ENCODE data around the gene USP3.

USP3 gene

DNA sequence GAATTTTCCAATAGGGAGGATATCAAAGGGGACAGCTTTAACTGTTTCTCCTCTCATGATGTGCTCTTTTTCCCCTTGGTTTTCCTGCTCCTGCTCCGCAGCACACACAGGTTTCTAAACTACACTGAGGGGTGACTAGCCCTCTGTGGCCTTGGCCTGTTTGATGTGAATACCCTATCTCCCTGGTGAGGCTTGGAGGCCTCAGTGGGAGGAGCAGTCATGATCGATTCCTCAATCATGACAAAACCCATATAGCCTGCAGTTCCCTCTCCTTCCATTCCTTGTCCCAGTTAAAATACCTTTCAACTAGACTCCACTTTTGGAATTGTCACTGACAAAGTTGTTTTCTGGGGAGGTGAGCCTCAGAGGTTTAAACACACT is 24.0 kb upstream of the USP3 start:
- DNase-seq = no peak

DNA sequence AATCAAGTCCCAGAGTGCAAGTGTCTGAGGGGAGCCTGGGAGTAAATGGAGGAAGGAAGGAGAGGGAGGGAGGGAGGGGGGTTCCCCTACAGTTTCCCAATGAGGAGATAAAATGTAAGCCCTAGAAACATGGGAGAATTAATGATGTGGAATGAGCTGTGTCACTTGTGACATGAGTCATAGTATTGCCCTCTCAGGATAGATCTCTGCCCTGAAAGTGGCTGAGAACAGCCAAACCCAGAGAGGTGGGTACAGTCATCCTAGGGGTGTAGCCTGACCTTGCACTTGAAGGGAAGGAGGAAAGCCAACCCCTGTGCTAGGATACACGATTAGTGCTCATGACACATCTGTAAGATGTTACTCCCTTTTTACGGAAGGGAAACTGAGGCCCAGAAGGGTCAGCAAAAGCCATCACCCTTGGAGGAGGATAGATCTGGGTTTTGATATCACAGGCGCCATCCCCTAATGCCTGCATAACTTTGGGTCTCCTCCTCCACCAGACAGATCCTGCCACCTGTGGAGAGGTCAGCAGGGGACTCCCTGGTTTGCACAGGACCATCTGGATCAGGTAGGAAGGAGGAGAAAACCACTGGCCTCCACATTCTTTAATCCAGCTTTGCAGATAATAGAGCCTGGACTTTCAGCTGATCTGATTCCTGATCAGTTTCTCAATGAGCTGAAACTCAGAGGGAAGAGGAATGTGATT is 23.1 kb upstream of the USP3 start:
- no peak for DNase-seq

DNA sequence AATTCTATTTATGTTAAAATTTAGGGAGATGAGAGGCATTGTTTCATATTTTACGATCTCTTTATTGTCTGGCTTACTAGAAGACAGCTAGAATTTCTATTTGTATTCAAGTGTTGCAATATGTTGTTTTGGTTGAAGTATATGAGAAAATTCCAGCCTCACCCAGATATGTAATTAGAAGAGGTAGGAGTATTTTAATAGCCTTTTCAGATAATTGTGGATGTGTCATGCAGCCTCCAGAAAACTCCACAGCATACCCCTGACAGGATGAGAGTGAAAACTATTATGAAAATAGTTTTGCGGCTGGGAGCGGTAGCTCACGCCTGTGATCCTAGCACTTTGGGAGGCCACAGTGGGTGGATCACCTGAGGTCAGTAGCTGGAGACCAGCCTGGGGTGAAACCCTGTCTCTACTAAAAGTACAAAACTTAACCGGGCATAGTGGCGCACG is 21.5 kb upstream of the USP3 start:
- DNase-seq = no peak

DNA sequence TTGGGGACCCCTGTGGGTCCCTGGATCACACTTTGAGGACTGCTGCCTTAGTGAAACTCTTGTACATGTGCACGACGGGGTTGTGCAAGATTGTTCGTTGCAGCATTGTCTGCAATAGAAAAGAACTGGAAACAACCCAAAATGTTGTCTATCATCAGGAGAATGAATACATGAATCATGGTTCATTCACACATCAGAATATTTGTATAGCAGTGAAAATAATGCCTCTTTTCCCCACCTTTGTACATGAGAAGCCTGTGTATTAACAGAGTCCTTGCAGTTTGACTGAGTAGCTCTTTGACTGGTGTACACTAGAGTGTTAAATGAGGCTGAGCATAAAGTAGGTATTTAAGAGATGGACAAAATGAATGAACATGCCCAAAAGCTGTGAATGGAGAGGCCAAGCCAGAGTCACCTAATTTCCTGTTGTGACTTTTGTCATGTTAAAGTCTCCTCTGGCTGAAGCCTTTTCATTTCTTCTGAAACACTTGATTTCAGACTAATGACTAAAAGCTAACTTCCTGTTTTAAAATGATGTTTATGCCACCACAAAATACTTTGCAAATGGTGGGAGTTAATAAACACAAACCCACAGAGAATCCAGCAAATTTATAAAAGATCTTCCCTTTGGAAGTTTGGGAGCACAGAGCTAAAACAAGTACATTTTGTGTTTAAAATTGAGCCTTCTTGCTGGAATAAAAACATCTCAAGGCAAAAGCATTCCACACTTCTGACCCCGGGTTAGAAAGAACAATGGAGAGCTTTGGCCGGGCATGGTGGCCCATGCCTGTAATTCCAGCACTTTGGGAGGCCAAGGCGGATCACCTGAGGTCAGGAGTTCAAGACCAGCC is 20.6 kb upstream of the USP3 start:
- no peak for DNase-seq

DNA sequence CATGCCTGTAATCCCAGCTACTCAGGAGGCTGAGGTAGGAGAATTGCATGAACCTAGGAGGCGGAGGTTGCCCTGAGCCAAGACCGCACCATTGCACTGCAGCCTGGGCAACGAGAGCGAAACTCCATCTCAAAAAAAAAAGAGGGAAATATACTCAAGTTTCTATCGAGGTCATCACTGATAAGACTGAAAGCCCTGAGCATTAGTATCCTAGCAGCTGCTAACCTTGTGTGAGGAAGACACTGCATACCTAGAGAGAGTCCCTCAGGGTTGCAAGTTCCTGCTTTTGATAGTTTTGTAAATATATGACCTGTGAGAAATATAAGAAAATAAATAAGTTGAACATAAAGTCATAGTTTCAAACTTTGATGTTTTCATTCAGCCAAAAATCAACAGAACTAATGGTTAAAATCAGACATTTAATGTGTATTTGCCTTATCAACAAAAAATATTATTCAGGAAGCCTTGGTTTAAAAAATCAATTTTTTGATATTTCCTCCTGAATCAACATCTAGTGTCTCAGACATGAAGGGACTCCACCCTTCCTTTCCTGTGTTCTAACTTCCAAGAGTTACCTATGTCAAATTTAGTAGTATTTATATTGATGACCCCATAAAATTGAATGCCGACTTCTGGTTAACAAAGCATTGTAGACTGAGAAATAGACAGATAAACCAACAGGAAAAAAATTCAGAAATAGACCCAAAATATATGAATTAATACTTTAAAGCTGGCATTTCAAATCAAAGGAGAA is 19.8 kb upstream of the USP3 start:
- DNase-seq = no peak

DNA sequence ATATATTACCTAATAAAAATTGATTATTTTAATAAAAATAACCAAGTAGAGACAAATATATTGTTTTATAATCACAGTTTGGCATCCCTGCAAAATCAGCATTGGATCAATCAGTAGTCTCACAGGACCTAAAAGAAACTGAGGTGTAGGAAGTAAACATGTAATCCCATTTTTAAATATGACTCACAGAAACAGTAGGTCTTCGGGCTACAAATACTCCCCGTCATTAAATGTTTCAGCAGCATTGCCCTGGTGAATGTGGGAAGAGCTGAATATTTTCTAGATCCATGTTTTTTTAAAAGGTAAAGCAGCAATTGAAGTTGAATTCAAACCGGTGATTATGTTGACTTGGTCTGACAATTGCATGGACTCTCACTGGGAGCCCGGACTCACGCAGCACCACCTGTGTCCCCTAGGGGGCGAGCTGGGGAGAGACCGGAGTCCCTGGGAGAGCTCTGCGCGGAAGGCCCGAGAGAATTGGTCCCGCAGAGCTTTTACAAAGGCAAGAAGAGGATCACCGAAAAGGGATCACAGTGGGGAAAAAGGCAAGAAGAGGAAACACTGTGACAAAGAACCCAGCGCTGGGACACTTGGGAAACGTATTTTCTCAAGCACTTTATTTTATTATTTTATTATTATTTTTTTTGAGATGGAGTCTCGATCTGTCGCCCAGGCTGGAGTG is 17.2 kb upstream of the USP3 start:
- peak; percentile 78 for DNase-seq

DNA sequence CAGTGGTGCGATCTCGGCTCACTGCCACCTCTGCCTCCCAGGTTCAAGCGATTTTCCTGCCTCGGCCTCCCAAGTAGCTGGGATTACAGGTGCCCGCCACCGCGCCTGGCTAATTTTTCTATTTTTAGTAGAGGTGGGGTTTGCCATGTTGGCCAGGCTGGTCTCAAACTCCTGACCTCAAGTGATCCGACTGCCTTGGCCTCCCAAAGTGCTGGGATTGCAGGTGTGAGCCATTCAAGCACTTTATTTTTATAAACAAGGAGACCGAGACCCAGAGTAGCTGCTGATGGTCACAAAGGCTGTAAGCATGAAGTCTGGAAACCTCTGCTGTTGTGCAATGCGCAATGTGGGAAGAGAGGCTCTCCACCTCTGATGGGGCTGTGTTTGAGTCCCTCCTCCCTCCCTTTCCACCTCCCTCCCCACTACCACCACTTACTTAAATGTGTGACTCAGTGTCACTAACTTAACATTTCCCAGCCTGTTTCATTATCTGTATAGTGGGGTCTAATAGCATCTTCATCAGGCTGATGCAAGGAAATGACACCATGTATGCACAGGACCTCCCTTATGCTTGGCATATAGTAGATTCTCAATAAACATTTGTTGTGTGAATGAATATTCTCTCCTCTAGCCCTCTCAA is 16.5 kb upstream of the USP3 start:
- peak; percentile 29 for DNase-seq

DNA sequence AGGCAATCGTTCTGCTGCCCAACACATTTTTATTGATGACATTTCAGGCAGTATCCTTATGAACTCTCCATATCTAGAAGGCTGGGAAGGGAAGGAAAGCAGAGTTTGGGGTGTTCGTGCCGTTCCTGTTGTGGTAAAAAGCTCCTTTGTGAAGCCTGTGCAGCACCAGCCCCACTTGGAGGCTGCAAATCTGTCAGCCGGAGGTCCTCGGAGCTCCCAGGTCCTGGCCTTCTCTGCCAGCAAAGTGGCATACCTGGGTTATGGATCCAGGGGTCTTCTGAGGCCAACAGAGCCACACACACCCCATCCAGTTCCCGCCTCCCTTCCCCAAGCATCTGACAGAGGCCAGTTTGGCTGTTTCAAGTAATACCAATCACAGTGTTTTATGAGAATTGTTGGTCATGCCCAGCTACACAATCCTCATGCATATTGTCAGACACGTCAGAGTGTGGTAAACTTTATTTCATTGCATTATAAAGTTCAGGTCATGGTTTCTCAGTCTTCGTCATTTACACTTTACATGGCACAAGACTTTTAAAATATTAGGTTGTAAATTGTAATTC is 15.9 kb upstream of the USP3 start:
- DNase-seq = no peak

DNA sequence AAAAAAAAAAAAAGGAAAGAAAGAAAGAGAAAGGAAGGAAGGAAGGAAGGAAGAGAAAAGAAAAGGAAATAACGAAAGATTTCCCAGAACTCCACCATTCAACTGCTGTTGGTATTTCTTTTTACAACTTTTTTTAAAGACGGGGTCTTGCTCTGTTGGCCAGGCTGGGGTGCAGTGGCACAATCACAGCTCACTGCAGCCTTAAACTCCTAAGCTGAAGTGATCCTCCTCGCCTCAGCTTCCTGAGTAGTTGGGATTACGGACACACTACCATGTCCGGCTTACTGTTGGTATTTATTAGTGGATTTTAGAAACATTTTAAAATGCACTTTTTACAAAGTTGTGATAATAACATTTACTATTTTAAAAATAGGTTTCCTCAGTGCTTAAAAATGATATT is 15.0 kb upstream of the USP3 start:
- no peak for DNase-seq

DNA sequence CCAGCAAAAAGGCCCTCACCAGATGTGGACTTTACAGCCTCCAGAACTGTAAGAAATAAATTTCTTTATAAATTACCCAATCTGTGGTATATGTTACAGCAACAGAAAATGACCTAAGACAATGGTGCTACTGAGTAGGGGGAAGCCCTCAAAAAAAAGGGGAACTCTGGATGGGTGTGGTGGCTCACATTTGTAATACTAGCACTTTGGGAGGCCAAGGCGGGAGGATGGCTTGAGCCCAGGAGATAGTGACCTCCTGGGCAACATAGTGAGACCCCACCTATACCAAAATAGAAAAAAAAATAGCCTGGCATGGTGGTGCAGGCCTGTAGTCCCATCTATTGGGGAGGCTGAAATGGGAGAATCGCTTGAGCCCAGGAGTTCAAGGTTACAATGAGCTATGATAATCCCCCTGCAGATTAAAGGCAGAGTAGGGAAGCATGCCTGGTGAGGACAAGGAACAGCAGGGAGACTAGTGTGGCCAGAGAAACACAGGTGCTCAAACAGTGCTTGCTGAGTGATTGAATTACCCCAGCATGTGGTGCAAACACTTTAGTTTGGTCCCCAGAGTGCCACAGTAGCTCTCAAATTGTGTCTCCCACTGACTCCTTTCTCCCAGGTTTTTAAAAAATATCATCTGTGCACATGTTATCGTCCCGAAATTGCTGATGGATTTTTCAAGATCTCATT is 13.9 kb upstream of the USP3 start:
- no peak for DNase-seq

DNA sequence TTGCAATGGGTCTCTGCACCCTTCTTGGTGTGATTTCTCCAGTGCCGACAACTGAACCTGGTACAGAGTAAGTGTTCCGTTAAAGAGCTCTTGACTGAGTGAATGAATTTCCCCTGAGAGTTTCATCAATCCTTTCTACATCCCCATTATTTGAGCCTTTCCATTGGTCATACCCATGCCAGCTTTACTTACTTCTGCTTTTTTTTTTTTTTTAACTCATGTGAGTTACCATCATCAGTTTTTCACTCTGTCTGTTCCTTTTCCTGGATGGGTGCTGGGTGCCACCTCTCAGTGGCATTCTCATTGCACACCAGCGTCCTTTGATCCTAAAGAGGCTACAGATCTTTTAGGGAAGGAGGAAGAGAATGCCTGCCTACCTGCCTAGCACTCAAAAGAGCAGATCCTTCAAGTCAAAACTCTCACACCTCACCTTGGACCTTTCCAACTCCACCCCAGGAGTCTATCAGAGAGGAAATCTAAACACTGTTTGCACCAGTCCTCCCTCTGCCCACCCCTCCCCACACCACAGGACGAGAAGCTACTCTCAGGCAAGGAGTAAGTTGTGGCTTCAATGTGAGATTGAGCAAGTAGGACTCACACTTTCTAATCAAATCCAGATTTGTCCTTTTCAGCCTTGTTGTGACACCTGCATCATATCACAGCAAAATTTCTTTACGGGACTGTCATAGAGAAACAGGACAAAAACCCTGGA is 13.1 kb upstream of the USP3 start:
- DNase-seq = peak; percentile 34

DNA sequence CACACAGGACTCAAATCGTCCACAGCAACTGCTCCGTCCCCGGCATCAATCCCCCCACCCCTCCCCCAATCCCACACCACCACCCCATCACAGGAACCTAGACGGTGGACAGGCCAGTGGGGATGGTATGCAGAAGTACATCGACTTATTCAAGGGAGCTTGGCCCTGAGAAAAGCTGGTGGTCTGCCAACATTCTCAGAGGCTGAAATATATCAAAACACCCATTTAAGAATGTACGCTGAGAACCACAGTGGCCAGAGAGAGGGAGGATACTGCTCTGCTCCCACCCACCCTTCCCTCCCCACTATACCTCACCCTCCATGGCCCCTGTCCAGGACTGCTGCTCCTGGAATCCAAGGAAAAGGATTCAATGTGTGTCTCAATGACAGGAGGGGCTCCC is 12.4 kb upstream of the USP3 start:
- DNase-seq = no peak

DNA sequence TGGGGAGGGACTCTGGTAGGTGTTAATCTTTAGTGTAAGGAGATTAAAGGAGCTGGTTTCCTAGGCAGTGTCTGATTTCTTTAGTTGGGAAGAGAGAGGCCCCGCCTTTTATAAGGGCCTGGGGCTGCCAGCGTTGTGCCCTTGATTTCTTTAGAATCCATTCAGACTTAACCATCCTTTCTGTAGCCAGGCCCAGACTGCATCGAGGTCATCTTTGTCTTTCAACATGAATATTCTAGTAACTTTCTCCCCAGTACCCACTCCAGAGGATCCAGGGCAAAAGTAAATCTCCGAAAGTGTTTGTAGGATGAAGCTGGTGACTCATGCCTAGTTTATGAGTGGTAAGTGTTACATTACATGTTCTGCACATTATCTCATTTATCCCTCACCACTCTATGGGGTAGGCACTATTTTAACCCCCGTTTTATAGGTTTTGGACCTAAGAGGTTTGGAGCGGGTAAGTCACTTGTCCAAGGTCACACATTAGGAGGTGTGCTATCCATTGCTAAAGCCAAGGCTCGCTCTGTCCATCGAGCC is 11.8 kb upstream of the USP3 start:
- no peak for DNase-seq

DNA sequence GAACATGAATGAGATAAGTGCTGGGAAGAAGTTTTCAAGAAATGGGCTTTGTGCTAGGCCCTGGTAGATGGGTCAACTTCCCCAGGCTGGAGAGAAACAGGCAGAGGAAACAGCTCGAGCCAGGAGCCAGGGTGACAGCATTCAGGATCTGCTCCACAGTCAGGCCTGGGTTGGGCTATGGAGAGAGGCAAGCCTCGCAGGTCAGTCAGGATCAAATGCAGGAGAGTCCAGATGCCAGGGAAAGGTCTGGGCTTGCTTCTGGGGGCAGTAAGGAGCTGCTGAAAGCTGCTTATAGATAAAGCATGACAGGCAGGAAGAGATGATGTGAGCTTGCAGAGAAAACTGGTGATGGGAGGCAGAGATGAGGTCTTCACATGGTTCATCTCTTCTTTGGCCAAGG is 11.0 kb upstream of the USP3 start:
- no peak for DNase-seq

DNA sequence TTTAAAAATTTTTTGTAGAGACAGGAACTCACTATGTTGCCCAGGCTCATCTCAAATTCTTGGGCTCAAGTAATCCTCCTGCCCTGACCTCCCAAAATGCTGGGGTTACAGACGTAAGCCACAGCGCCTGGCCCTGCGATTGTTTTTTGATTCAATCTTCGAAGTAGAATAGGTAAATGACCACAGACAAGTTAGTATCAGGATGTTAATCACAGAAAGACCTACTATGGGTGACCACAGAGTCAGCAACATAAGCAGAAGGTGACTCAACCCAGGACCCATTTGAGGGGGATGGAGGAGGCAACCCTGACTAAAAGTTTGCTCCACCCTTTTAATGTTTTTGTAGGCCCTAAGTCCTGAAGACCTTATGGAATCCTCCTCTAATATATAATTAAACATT is 10.0 kb upstream of the USP3 start:
- peak; percentile 29 for DNase-seq

DNA sequence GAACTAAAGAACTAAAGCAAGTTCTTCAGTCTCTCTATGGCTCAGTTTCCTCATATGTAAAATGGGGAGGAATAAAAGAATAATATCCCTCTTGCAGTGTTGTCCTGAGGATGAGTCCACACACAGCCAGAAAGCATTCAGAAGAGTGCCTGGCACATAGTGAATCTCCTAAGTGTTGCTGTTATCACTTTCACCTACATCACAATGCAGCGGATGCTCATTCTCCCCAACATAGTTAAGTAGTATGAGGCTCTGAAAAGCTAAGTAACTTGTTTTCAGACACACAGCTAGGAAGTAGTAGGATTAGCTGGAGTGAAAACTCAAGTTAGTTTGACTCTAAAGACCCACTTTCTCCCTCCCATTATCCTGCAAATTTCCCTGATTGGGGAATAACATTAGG is 9.1 kb upstream of the USP3 start:
- DNase-seq = no peak

DNA sequence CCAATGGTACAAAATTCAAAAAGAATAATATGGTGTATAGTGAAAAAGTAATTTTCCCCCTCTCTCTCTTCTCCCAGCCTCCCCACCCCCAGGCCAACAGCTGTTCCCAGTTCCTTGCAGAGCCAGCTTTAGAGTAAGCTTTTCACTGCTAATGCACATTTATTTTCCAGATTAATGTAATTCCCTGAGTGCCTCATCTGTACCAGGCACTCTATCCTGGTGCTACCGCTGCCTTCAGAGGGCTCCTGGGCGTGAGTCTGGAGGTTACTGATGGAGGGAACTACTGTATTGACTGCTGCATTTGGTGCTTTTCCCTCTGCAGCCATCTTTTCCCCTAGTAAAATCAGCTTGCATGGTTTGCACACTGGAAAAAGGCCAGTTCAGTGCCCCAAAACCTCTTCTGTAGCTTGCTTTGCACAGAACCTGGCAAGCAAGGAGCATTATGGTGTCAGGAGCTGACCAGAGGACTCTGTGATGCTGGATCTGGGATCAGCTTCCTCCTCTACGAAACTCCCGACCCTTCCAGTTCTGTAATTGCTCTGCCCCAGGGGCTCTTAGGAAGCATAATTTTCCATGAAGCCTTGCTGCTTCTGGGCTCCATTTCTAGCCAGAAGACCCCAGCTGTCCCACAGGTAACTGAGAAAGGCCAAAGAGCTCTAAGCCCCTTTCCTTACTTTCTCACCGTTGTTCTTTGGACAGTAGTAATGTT is 8.5 kb upstream of the USP3 start:
- no peak for DNase-seq

DNA sequence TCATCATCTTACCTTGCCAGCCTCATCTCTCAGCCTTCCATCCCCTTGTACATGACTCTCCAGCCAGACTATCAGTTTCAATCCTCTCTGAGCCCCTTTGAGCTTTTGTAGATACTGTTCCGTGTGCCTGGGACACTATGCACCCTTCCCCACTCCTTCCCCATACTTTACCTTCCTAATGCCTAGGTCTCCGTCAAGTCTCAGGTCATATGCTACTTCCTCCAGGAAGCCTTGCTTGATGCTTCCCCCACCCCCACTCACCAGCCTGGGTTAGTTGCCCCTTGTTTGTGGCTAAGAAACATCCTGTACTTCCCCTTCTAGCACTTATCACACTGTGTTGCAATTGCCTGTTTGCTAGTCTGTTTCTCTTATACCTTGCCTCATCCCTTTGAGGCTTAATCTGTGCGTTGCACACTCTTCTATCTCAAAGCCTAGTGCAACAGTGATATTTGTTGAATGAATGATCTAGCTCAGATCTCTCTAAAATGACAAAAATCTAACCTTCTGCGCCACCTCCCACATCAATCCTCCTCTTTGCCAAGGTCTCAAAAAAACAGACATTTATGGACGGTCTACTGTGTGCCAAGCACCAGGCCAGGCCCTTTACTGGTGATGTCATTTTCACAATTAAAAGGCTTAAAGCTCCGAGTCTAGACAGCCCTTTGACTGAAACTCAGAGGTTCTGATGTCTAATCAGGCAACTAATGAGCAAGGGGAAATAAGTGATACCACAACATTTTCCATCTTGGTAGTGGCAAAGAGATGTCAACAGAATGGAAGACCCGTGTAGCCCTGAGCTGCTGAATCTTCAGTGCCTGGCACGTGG is 6.5 kb upstream of the USP3 start:
- peak; percentile 85 for DNase-seq

DNA sequence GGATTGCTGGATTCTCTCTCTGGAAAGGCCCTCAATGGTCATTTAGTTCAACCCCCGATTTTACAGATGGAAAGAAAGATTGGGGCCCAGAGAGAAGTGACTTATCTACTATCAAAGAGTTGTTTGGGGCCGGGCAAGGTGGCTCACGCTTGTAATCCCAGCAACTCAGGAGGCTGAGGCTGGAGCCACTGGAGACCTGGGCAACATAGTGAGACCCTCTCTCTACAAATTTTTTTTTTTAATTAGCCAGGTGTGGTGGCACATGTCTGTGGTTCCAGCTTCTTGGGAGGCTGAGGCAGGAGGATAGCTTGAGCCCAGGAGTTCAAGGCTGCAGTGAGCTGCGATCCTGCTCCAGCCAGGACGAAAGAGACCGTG is 5.2 kb upstream of the USP3 start:
- no peak for DNase-seq

All from NK-92 treated with Interleukin-12 subunit alpha and Interleukin-12 subunit beta, amount 100 ng/mL, for 24 hours (cell line).